Measurements from ENCODE around the gene FBLN5. TPM values are rescaled to one million over a fixed set of nuclear protein-coding genes. Genes with fewer than 3 reads are reported as not detected.

FBLN5 gene
- total and polyA plus RNA-seq, 4 donors: 3.9 to 21.8 (median 14.8) TPM

DNA sequence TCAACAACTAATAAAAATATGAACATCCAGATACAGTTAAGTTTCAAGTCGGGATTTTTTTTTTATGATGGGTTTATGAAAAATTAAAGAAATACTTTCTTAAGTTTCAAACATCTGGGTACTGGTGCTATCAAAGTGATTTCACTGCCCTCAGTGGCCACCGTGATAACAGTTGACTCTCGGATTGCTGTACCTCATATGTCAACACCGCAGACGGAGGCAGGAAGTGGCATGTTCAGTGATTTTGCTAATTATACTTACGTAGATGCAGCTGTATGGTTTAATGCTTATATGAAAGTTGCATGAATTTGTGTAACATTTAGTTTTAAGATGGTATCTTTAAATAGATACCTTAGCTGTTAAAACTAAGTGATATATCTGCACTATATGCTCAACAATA is 20.8 kb upstream of the FBLN5 start:
- 75% methylated on average over 6 of the region's 6 CpGs for WGBS
- Histone ChIP-seq H3K9me3 (ENCODE audit: control insufficient read depth in 4 of 4, low read length in 3 of 4) (no peaks in the 10 kb centered on the region), H3K4me1 (ENCODE audit: control insufficient read depth in 4 of 4, insufficient read depth in 4 of 4, low read length in 3 of 4) (no peaks in the 10 kb centered on the region), H3K27ac (ENCODE audit: low read depth in 1 of 2, low read length in 2 of 2) (no peak overlapping the region), H3K9ac (ENCODE audit: low read depth in 1 of 2, low read length in 2 of 2) (no peak overlapping the region), H3K27me3 (ENCODE audit: control insufficient read depth in 4 of 4, insufficient read depth in 4 of 4, low read length in 3 of 4) (no peaks in the 10 kb centered on the region), H3K4me3 (ENCODE audit: low read depth in 1 of 3, low read length in 3 of 3) (no peak overlapping the region), H3K36me3 (ENCODE audit: control insufficient read depth in 4 of 4, insufficient read depth in 3 of 4, low read depth in 1 of 4, low read length in 3 of 4) (peaks cover 5 to 27% (median 19%) of the 10 kb centered on the region in 4 donors)
- no peak for DNase-seq (ENCODE audit: low spot score)
- TF ChIP-seq TAF1 (conservative IDR thresholded peaks at IDR 0.05) (no peak), GABPA (IDR thresholded peaks at IDR 0.05 in 1 of 2, conservative IDR thresholded peaks at IDR 0.05 in 1 of 2) (no peak), EGR1 (IDR thresholded peaks at IDR 0.05; ENCODE audit: low read depth in 2 of 2) (no peak), REST (IDR thresholded peaks at IDR 0.05) (no peak), HNF4A (conservative IDR thresholded peaks at IDR 0.05) (no peak), JUND (IDR thresholded peaks at IDR 0.05) (no peak), RXRA (IDR thresholded peaks at IDR 0.05) (no peak)
- TF ChIP-seq, protein P1, sequence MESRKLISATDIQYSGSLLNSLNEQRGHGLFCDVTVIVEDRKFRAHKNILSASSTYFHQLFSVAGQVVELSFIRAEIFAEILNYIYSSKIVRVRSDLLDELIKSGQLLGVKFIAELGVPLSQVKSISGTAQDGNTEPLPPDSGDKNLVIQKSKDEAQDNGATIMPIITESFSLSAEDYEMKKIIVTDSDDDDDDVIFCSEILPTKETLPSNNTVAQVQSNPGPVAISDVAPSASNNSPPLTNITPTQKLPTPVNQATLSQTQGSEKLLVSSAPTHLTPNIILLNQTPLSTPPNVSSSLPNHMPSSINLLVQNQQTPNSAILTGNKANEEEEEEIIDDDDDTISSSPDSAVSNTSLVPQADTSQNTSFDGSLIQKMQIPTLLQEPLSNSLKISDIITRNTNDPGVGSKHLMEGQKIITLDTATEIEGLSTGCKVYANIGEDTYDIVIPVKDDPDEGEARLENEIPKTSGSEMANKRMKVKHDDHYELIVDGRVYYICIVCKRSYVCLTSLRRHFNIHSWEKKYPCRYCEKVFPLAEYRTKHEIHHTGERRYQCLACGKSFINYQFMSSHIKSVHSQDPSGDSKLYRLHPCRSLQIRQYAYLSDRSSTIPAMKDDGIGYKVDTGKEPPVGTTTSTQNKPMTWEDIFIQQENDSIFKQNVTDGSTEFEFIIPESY (IDR thresholded peaks at IDR 0.05): no peak

DNA sequence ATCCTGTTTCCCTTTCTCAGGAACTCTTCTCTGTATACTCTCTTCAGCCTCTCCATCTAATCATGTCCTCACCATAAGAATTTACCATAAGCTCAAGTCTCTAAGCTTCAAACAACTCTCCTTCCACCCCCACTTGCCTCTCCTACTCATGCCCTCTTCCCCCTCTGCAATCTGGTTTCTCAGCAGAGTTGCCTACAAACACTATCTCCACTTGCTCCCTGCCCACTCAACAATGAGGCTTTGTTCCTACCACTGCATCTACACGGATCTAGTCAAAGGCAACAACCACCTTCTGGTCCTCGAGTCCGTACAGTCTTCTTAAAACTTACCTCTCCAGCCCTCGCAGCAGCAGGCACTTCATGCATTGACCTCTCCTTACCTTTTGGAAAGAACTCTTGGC is 17.2 kb upstream of the FBLN5 start:
- 74% methylated on average over 4 of the region's 4 CpGs for WGBS
- Histone ChIP-seq H3K4me1 (ENCODE audit: control insufficient read depth in 4 of 4, insufficient read depth in 4 of 4, low read length in 3 of 4) (no peaks in the 10 kb centered on the region), H3K9me3 (ENCODE audit: control insufficient read depth in 4 of 4, low read length in 3 of 4) (no peaks in the 10 kb centered on the region), H3K9ac (ENCODE audit: low read depth in 1 of 2, low read length in 2 of 2) (no peak overlapping the region), H3K4me3 (ENCODE audit: low read depth in 1 of 3, low read length in 3 of 3) (no peak overlapping the region), H3K27ac (ENCODE audit: low read depth in 1 of 2, low read length in 2 of 2) (no peak overlapping the region), H3K36me3 (ENCODE audit: control insufficient read depth in 4 of 4, insufficient read depth in 3 of 4, low read depth in 1 of 4, low read length in 3 of 4) (peaks cover 5 to 17% (median 12%) of the 10 kb centered on the region in 4 donors), H3K27me3 (ENCODE audit: control insufficient read depth in 4 of 4, insufficient read depth in 4 of 4, low read length in 3 of 4) (no peaks in the 10 kb centered on the region)
- DNase-seq (ENCODE audit: low spot score): no peak
- TF ChIP-seq HNF4A (conservative IDR thresholded peaks at IDR 0.05) (no peak), GABPA (IDR thresholded peaks at IDR 0.05 in 1 of 2, conservative IDR thresholded peaks at IDR 0.05 in 1 of 2) (no peak), ATF3 (IDR thresholded peaks at IDR 0.05) (no peak), RXRA (IDR thresholded peaks at IDR 0.05) (no peak), EGR1 (IDR thresholded peaks at IDR 0.05; ENCODE audit: low read depth in 2 of 2) (no peak), RAD21 (IDR thresholded peaks at IDR 0.05) (no peak), FOXA1 (IDR thresholded peaks at IDR 0.05) (no peak), REST (IDR thresholded peaks at IDR 0.05) (no peak), HNF4G (IDR thresholded peaks at IDR 0.05) (no peak), SP1 (IDR thresholded peaks at IDR 0.05) (no peak), FOXA2 (IDR thresholded peaks at IDR 0.05) (no peak), CTCF (IDR thresholded peaks at IDR 0.05; ENCODE audit: low read depth, low read length, missing input control) (no peak), NR2F2 (IDR thresholded peaks at IDR 0.05) (no peak), TAF1 (conservative IDR thresholded peaks at IDR 0.05) (no peak), JUND (IDR thresholded peaks at IDR 0.05) (no peak), YY1 (IDR thresholded peaks at IDR 0.05) (no peak)
- TF ChIP-seq, protein P2, sequence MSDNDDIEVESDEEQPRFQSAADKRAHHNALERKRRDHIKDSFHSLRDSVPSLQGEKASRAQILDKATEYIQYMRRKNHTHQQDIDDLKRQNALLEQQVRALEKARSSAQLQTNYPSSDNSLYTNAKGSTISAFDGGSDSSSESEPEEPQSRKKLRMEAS (IDR thresholded peaks at IDR 0.05): no peak
- TF ChIP-seq, protein P1 (IDR thresholded peaks at IDR 0.05): no peak

Measured in liver (tissue), 9 donors.